Activated CD4-positive, alpha-beta T cell treated with anti-CD3 and anti-CD28 coated beads for 36 hours (primary cell): ENCODE data around the gene RRP1. TPM values are rescaled to one million over a fixed set of nuclear protein-coding genes. Genes with fewer than 3 reads are reported as not detected.

Experiments used
- ATAC-seq: fragments of 200-7000 bp; cut with Tn5 transposase; one replicate; pipeline ENCODE4 v1.10.0; 2021; ENCODE audit warnings: mild to moderate bottlenecking, moderate library complexity
- CTCF ChIA-PET: fragments of 350-600 bp; sonication (Branson Sonifier 250); formaldehyde crosslinking; loops from one replicate; lab custom pipeline; 2021; ENCODE audit warnings: antibody characterized with exemption; lab: Charles Lee
- POLR2A ChIA-PET: fragments of 350-600 bp; sonication (Branson Sonifier 250); formaldehyde crosslinking; loops from one replicate; lab custom pipeline; 2021; ENCODE audit warnings: antibody characterized with exemption, inconsistent platforms; lab: Charles Lee
- DNase-seq: peaks from one replicate; pipeline ENCODE4 v3.0.0-alpha.2; 2020
- H3K27ac Mint-ChIP-seq: one replicate; pipeline ENCODE4 v1.8.0; 2021; ENCODE audit warnings: mixed read lengths
- H3K27me3 Mint-ChIP-seq: one replicate; pipeline ENCODE4 v1.8.0; 2021; ENCODE audit warnings: mixed read lengths
- H3K36me3 Mint-ChIP-seq: one replicate; pipeline ENCODE4 v1.8.0; 2021; ENCODE audit warnings: low read depth, mixed read lengths
- H3K4me1 Mint-ChIP-seq: one replicate; pipeline ENCODE4 v1.8.0; 2021; ENCODE audit warnings: mixed read lengths
- H3K4me3 Mint-ChIP-seq: one replicate; pipeline ENCODE4 v1.8.0; 2021; ENCODE audit warnings: mild to moderate bottlenecking, moderate library complexity, mixed read lengths
- H3K9me3 Mint-ChIP-seq: one replicate; pipeline ENCODE4 v1.8.0; 2021; ENCODE audit warnings: low read depth, mixed read lengths
- intact Hi-C, 2 experiments: fragments of 100-400 bp; cut with DNase I in 1 of 2; cut with micrococcal nuclease in 1 of 2; formaldehyde crosslinking; loops; one replicate each; pipeline versions ENCODE4 v1.14.2 to v1.15.1; 2022 to 2024; cut with DNase I, micrococcal nuclease
- total RNA-seq, 2 experiments: library from RNA; stranded (reverse); gene quantifications; one replicate each; pipeline ENCODE4 v1.2.3, GENCODE V29; 2021

RRP1 gene
- total RNA-seq, 2 experiments from 2014 or later, result 51.7 to 53.4 TPM

GRCh38 chr21:43760391-43760958 is 28.9 kb upstream of the RRP1 start:
- ATAC-seq (no peak), DNase-seq (no peak)
- ChIA-PET POLR2A (no interaction called here), CTCF (no interaction called here)
- Mint-ChIP-seq H3K9me3 (no peaks in the 10 kb centered on the region), H3K4me1 (no peaks in the 10 kb centered on the region), H3K27me3 (no peaks in the 10 kb centered on the region), H3K36me3 (peaks cover 24% of the 10 kb centered on the region), H3K27ac (no peak overlapping the region), H3K4me3 (no peak overlapping the region)
- intact Hi-C loops, result no loop called here

DNA sequence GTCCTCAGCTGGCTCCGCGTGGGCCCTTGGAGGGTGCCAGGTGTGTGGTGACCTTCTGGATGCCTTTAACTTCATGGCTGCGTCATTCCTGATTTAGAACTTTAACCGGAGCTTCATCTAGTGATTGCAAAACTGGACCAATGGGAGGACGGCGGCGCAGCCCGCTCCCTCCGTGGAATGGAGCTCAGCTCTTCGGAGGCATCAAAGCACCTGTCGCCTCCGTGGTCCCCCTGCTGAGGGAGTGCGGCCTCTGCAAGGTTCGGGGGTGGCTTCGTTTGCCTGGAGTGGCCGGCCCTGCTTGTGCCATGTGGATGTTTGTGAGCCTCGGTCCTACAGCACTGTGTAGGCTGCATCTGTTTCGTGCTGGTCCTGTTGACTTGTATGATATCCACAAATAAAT is 27.5 kb upstream of the RRP1 start:
- intact Hi-C loops, result no loop called here
- H3K27me3 Mint-ChIP-seq, result no peaks in the 10 kb centered on the region
- DNase-seq, result no peak
- H3K27ac Mint-ChIP-seq, result no peak overlapping the region
- H3K4me3 Mint-ChIP-seq, result no peak overlapping the region
- POLR2A ChIA-PET, result no interaction called here
- H3K9me3 Mint-ChIP-seq, result no peaks in the 10 kb centered on the region
- ATAC-seq, result no peak
- no peaks in the 10 kb centered on the region for H3K4me1 Mint-ChIP-seq
- peaks cover 14% of the 10 kb centered on the region for H3K36me3 Mint-ChIP-seq
- CTCF ChIA-PET, result interaction anchor here (0.8 kb wide), 1 partner anchor 169 kb away, joined by 3 read pairs; no protein-coding TSS in a partner anchor

GRCh38 chr21:43762303-43763128 is 26.9 kb upstream of the RRP1 start:
- no peaks in the 10 kb centered on the region for H3K27me3 Mint-ChIP-seq
- H3K36me3 Mint-ChIP-seq, result peaks cover 14% of the 10 kb centered on the region
- intact Hi-C loops, result no loop called here
- DNase-seq (no peak), ATAC-seq (no peak)
- POLR2A ChIA-PET, result no interaction called here
- H3K27ac Mint-ChIP-seq, result no peak overlapping the region
- no peaks in the 10 kb centered on the region for H3K4me1 Mint-ChIP-seq
- CTCF ChIA-PET, result interaction anchor here (0.8 kb wide), 1 partner anchor 169 kb away, joined by 3 read pairs; no protein-coding TSS in a partner anchor
- H3K4me3 Mint-ChIP-seq, result no peak overlapping the region
- no peaks in the 10 kb centered on the region for H3K9me3 Mint-ChIP-seq

DNA sequence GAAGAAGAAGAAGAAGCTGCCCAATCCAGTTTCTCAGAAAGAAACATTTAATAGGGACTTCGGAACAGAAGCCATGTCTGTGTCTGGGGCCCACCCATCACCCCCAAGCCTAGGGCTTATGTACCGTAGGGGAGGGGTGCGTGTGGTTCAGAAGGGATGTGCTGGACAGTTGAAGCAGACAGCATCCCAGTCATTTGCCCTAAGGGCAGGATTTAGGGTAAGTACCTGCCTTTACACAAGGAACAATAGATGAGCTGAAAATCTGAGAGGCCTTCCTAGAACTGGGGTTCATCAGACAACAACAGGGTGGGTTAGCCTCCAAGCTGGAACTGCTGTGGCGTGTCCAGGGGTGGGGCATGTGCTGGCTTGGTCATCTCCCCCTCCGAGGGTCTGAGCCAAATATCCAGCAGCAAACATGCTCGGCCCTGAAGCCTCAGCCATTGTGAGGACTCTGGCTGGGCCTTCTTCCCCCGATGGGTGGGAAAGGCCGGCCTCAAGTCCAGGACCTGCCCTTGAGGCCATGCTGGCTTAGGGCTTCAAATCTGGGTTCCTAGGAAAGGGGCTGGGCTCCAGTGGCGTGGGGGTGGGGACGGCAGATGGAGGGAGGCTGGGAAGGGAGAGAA is 25.4 kb upstream of the RRP1 start:
- Mint-ChIP-seq H3K4me3 (no peak overlapping the region), H3K9me3 (no peaks in the 10 kb centered on the region), H3K27me3 (no peaks in the 10 kb centered on the region), H3K27ac (no peak overlapping the region), H3K4me1 (no peaks in the 10 kb centered on the region), H3K36me3 (peaks cover 14% of the 10 kb centered on the region)
- ChIA-PET POLR2A (no interaction called here), CTCF (no interaction called here)
- ATAC-seq (no peak), DNase-seq (no peak)
- intact Hi-C loops, result no loop called here

DNA sequence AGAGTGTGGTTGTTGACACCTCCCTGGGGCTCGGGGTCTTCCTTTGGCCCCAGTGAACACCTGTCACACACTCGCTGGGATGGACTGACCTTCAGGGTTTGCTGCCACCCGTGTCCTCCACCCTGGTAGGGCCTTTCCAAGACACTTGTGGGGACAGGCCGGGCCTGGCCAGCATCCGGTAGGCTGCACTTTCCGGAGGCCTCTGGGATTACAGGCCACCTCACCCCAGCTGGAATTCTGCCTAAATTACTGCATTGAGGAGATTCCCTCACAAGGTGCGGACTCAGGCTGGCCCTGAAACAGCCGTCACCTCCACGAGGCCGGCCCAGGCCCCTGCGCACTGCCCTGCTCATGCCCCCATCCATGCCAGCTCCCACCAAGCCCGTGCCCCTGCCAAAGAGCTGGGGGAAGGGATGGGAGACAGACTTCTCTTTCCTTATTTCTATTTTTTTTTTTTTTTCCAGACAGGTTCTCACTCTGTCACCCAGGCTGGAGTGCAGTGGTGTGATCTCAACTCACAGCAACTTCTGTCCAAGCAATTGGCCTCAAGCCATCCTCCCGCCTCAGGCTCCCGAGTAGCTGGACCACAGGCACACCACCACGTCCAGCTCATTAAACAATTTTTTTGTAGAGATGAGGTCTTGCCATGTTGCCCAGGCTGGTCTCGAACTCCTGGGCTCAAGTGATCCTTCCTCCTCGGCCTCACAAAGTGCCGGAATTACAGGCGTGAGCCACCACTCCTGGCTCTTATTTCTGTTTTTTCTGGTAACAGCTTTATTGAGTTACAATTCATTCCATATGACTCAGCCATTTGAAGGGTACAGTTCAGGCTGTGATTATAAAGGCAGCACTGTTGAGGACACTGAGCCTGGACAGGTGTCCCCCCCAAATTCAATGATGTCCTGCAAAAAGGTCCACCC is 24.5 kb upstream of the RRP1 start:
- Mint-ChIP-seq H3K4me3 (no peak overlapping the region), H3K27ac (no peak overlapping the region), H3K27me3 (no peaks in the 10 kb centered on the region), H3K4me1 (no peaks in the 10 kb centered on the region), H3K36me3 (peaks cover 14% of the 10 kb centered on the region), H3K9me3 (no peaks in the 10 kb centered on the region)
- intact Hi-C loops, result no loop called here
- no peak for DNase-seq
- ChIA-PET CTCF (interaction anchor here (0.8 kb wide), 1 partner anchor 37 kb away, joined by 3 read pairs; no protein-coding TSS in a partner anchor), POLR2A (no interaction called here)
- ATAC-seq, result no peak

DNA sequence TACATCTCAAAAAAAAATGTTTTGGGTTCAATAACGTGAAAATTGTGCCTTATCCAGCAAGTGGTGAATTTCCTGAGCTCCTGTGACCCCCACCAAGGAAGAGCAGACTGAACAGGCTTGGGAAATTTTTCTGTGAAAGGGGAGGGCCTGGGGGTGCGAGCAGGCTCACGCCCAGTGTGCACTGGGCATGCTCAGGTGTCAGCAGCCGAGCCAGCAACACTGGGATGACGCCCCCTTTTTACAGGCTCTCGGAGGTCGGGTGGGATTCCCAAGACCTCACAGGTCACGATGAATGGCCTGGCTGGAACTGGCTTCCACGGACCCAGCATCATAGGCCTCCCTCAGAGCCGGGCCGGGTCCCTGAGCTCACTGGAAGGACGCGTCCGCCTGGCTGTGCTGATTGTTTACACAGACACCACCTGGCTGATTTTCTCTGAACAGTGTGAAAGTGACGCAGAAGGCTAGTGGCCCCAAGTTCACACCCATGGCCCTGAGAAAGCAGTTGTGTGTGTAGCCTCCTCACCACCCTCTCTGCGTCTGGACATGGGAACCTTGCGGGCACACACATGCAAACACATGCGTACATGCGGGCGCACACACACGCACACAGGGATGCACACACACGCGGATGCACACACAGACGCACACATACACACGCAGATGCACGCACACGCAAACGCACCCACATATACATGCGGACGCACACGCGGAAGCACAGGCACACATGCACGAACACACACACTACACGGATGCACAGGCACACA is 22.5 kb upstream of the RRP1 start:
- intact Hi-C loops, result no loop called here
- Mint-ChIP-seq H3K4me1 (peaks cover 4% of the 10 kb centered on the region), H3K36me3 (peaks cover 12% of the 10 kb centered on the region), H3K9me3 (no peaks in the 10 kb centered on the region), H3K27ac (no peak overlapping the region), H3K4me3 (no peak overlapping the region), H3K27me3 (no peaks in the 10 kb centered on the region)
- DNase-seq, result no peak
- CTCF ChIA-PET, result no interaction called here
- POLR2A ChIA-PET, result no interaction called here
- ATAC-seq, result no peak

DNA sequence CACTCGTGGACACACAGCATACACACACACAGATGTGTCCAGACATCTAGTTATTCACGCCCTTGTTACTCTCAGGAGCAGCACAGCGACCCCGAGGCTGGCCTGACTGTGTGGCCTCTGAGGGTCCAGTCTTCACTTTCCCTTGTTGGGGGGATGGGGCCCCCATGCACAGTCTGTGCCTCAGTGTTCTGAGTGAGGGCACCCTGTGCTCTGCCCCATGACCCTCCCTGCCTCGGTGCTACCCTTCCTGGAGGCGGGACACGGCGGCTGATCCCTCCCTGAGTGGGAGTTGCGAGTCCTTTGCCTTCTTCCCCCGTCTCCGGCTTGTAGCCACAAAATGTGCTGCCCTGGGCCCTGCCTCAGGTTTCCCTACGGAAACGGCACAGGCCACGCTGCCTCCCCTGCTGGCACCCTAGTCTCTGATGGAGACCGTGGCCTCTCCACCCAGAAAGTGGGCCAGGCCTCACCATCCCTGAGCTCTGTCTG is 21.8 kb upstream of the RRP1 start:
- H3K4me1 Mint-ChIP-seq, result peaks cover 4% of the 10 kb centered on the region
- H3K27me3 Mint-ChIP-seq, result no peaks in the 10 kb centered on the region
- ATAC-seq, result no peak
- POLR2A ChIA-PET, result no interaction called here
- no peak for DNase-seq
- no peak overlapping the region for H3K27ac Mint-ChIP-seq
- peaks cover 11% of the 10 kb centered on the region for H3K36me3 Mint-ChIP-seq
- intact Hi-C loops, result no loop called here
- no peak overlapping the region for H3K4me3 Mint-ChIP-seq
- CTCF ChIA-PET, result no interaction called here
- no peaks in the 10 kb centered on the region for H3K9me3 Mint-ChIP-seq

- Mint-ChIP-seq H3K27ac (no peak overlapping the region), H3K4me3 (no peak overlapping the region), H3K27me3 (no peaks in the 10 kb centered on the region), H3K36me3 (peaks cover 13% of the 10 kb centered on the region), H3K9me3 (no peaks in the 10 kb centered on the region), H3K4me1 (peaks cover 6% of the 10 kb centered on the region)
- ATAC-seq, result no peak
- DNase-seq, result no peak
- ChIA-PET CTCF (no interaction called here), POLR2A (no interaction called here)
- intact Hi-C loops, result no loop called here
Observed at GRCh38 chr21:43767984-43768867, 21.2 kb upstream of the RRP1 start.

- H3K9me3 Mint-ChIP-seq, result no peaks in the 10 kb centered on the region
- ATAC-seq (no peak), DNase-seq (no peak)
- ChIA-PET POLR2A (no interaction called here), CTCF (interaction anchor here (1.6 kb wide), 1 partner anchor 12 kb away, joined by 3 read pairs; no protein-coding TSS in a partner anchor)
- no peak overlapping the region for H3K27ac Mint-ChIP-seq
- H3K4me1 Mint-ChIP-seq, result peaks cover 7% of the 10 kb centered on the region
- intact Hi-C loops, result no loop called here
- H3K27me3 Mint-ChIP-seq, result no peaks in the 10 kb centered on the region
- no peak overlapping the region for H3K4me3 Mint-ChIP-seq
- H3K36me3 Mint-ChIP-seq, result peaks cover 13% of the 10 kb centered on the region
Observed at GRCh38 chr21:43768868-43769167, 20.6 kb upstream of the RRP1 start.

- DNase-seq (no peak), ATAC-seq (no peak)
- intact Hi-C loops, result no loop called here
- peaks cover 11% of the 10 kb centered on the region for H3K4me1 Mint-ChIP-seq
- H3K4me3 Mint-ChIP-seq, result no peak overlapping the region
- no peaks in the 10 kb centered on the region for H3K9me3 Mint-ChIP-seq
- peaks cover 17% of the 10 kb centered on the region for H3K36me3 Mint-ChIP-seq
- H3K27me3 Mint-ChIP-seq, result no peaks in the 10 kb centered on the region
- POLR2A ChIA-PET, result no interaction called here
- CTCF ChIA-PET, result interaction anchor here (1.6 kb wide), 1 partner anchor 11 kb away, joined by 3 read pairs; no protein-coding TSS in a partner anchor
- no peak overlapping the region for H3K27ac Mint-ChIP-seq
Observed at GRCh38 chr21:43769325-43769958, 19.9 kb upstream of the RRP1 start.
